ENCODE results near the gene RGS3.

DNA sequence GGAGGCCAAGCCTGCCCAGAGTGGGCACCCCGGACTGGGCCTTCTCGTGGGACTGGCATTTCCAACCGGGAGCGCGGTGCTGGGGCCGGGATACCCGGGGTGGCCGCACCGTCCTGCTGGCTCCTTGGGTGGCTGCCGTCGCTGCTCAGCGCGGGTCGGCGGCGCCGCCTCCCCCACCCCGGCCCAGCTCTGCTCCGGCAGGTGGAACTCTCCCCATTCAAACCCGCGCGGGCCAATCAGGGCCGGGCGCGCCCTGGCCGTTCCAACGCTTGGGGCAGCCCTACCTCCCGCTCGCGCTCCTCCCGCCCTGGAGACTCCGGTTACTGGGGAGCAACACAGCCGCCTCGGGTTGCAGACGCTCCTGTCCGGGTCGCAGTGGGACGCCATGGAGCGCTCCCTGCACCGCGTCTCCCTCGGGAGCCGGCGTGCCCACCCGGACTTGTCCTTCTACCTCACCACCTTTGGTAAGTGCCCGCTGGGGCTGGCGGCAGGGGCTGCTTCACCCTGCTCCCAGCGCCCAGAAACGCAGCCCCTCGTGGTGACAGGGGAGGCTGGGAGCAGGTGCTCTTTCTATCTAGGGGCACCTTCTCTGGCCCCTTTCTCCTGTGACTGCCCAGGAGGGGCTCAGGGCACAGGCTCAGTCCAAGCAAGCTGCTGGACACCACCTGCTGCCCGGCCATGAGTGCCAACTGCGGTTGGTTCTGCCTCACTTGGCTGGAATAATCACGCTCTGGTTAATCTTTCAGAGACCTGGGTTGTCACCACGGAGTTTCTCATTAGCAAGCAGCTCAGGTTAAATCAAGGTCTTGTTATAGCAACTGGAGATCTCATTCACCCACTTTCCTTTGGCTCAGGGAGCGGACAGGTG is at the start of gene RGS3:
- TF ChIP-seq FOXP1 (IDR thresholded peaks at IDR 0.05), result no peak
- TF ChIP-seq FOXP1 (CRISPR knock-in tag; IDR thresholded peaks at IDR 0.05), result no peak
- peak; percentile 34; the same call in 1 of the 2 replicates for TF ChIP-seq FOXM1 (CRISPR knock-in tag; IDR thresholded peaks at IDR 0.05)
- peak; percentile 44 for TF ChIP-seq CTCF (CRISPR knock-in tag; IDR thresholded peaks at IDR 0.05)
- TF ChIP-seq, protein P1, sequence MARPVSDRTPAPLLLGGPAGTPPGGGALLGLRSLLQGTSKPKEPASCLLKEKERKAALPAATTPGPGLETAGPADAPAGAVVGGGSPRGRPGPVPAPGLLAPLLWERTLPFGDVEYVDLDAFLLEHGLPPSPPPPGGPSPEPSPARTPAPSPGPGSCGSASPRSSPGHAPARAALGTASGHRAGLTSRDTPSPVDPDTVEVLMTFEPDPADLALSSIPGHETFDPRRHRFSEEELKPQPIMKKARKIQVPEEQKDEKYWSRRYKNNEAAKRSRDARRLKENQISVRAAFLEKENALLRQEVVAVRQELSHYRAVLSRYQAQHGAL (CRISPR knock-in tag; IDR thresholded peaks at IDR 0.05; ENCODE audit: not compliant biosample characterization), result no peak
- TF ChIP-seq FOXJ3 (CRISPR knock-in tag; IDR thresholded peaks at IDR 0.05; ENCODE audit: borderline replicate concordance), result 0 out of 2 replicates have a peak, but pooled peaks have one; percentile 57
- TF ChIP-seq FOXA1 (IDR thresholded peaks at IDR 0.05), result no peak
- no peak for TF ChIP-seq FOXA1 (CRISPR knock-in tag; IDR thresholded peaks at IDR 0.05)
- peak; percentile 60; the same call in 1 of the 2 replicates for TF ChIP-seq DR1 (CRISPR knock-in tag; IDR thresholded peaks at IDR 0.05)
- TF ChIP-seq CCDC6 (CRISPR knock-in tag; IDR thresholded peaks at IDR 0.05), result no peak
- peak; percentile 84; the same call in 1 of the 2 replicates for TF ChIP-seq ZNF343 (CRISPR knock-in tag; IDR thresholded peaks at IDR 0.05)
- no peak for TF ChIP-seq EZH2 (conservative IDR thresholded peaks at IDR 0.05; ENCODE audit: low read depth, low read length)
